OCI-LY7 (cell line): ENCODE results near the gene APOD.

Source experiments
- CTCF ChIP-seq: fragments of 200-600 bp; sonication (generic); conservative IDR thresholded peaks from 2 replicates; pipeline ENCODE4 v1.5.1; 2014; ENCODE audit warnings: mild to moderate bottlenecking, antibody characterized with exemption, low read length, moderate library complexity, mixed read lengths
- EZH2phosphoT487 ChIP-seq: fragments of 200-600 bp; sonication (generic); IDR thresholded peaks from 2 replicates; pipeline ENCODE4 v1.6.1; 2018; ENCODE audit warnings: low read depth, borderline replicate concordance, mild to moderate bottlenecking, mixed run types, antibody characterized with exemption, low read length, moderate library complexity, mixed read lengths

- TF ChIP-seq CTCF (no peak), EZH2phosphoT487 (no peak)
These were observed 9.0 kb downstream of the APOD start for GRCh38 chr3:195574497-195575304.
